Measurements from ENCODE around the gene SIN3A. TPM values are rescaled to one million over a fixed set of nuclear protein-coding genes. Genes with fewer than 3 reads are reported as not detected.

Gene SIN3A
- total and polyA plus RNA-seq, 2 experiments from 2014 or later = 24.3 to 73.0 TPM

DNA sequence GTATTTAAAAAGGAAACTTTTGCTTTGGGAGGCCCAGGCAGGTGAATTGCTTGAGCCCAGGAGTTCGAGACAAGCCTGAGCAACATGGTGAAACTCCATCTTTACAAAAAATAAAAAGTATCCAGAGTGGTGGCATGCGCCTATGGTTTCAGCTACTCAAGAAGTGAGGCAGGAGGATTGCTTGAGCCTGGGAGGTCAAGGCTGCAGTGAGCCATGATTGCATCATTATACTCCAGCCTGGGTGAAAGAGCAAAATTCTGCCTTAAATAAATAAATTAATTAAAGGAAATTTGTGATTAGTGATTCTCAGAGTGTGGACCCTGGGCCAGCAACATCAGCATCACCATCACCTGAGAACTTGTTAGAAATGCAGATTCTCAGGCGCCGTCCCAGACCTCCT, 125.6 kb downstream of the SIN3A start (continued):
- TF ChIP-seq, protein P1, sequence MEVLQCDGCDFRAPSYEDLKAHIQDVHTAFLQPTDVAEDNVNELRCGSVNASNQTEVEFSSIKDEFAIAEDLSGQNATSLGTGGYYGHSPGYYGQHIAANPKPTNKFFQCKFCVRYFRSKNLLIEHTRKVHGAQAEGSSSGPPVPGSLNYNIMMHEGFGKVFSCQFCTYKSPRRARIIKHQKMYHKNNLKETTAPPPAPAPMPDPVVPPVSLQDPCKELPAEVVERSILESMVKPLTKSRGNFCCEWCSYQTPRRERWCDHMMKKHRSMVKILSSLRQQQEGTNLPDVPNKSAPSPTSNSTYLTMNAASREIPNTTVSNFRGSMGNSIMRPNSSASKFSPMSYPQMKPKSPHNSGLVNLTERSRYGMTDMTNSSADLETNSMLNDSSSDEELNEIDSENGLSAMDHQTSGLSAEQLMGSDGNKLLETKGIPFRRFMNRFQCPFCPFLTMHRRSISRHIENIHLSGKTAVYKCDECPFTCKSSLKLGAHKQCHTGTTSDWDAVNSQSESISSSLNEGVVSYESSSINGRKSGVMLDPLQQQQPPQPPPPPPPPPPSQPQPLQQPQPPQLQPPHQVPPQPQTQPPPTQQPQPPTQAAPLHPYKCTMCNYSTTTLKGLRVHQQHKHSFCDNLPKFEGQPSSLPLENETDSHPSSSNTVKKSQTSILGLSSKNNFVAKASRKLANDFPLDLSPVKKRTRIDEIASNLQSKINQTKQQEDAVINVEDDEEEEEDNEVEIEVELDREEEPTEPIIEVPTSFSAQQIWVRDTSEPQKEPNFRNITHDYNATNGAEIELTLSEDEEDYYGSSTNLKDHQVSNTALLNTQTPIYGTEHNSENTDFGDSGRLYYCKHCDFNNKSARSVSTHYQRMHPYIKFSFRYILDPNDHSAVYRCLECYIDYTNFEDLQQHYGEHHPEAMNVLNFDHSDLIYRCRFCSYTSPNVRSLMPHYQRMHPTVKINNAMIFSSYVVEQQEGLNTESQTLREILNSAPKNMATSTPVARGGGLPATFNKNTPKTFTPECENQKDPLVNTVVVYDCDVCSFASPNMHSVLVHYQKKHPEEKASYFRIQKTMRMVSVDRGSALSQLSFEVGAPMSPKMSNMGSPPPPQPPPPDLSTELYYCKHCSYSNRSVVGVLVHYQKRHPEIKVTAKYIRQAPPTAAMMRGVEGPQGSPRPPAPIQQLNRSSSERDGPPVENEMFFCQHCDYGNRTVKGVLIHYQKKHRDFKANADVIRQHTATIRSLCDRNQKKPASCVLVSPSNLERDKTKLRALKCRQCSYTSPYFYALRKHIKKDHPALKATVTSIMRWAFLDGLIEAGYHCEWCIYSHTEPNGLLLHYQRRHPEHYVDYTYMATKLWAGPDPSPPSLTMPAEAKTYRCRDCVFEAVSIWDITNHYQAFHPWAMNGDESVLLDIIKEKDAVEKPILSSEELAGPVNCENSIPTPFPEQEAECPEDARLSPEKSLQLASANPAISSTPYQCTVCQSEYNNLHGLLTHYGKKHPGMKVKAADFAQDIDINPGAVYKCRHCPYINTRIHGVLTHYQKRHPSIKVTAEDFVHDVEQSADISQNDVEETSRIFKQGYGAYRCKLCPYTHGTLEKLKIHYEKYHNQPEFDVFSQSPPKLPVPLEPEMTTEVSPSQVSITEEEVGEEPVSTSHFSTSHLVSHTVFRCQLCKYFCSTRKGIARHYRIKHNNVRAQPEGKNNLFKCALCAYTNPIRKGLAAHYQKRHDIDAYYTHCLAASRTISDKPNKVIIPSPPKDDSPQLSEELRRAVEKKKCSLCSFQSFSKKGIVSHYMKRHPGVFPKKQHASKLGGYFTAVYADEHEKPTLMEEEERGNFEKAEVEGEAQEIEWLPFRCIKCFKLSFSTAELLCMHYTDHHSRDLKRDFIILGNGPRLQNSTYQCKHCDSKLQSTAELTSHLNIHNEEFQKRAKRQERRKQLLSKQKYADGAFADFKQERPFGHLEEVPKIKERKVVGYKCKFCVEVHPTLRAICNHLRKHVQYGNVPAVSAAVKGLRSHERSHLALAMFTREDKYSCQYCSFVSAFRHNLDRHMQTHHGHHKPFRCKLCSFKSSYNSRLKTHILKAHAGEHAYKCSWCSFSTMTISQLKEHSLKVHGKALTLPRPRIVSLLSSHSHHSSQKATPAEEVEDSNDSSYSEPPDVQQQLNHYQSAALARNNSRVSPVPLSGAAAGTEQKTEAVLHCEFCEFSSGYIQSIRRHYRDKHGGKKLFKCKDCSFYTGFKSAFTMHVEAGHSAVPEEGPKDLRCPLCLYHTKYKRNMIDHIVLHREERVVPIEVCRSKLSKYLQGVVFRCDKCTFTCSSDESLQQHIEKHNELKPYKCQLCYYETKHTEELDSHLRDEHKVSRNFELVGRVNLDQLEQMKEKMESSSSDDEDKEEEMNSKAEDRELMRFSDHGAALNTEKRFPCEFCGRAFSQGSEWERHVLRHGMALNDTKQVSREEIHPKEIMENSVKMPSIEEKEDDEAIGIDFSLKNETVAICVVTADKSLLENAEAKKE (CRISPR knock-in tag; IDR thresholded peaks at IDR 0.05) = no peak
- TF ChIP-seq EZH2phosphoT487 (IDR thresholded peaks at IDR 0.05; ENCODE audit: unreplicated experiment) = no peak
- TF ChIP-seq JUNB (IDR thresholded peaks at IDR 0.05; ENCODE audit: unreplicated experiment) = no peak
- TF ChIP-seq EZH2 (IDR thresholded peaks at IDR 0.05; ENCODE audit: low read depth, unreplicated experiment) = no peak
- no peak for TF ChIP-seq ZNF114 (CRISPR knock-in tag; IDR thresholded peaks at IDR 0.05)
- no peak for TF ChIP-seq ZNF331 (CRISPR knock-in tag; IDR thresholded peaks at IDR 0.05; ENCODE audit: low read depth)
- TF ChIP-seq, protein P2, sequence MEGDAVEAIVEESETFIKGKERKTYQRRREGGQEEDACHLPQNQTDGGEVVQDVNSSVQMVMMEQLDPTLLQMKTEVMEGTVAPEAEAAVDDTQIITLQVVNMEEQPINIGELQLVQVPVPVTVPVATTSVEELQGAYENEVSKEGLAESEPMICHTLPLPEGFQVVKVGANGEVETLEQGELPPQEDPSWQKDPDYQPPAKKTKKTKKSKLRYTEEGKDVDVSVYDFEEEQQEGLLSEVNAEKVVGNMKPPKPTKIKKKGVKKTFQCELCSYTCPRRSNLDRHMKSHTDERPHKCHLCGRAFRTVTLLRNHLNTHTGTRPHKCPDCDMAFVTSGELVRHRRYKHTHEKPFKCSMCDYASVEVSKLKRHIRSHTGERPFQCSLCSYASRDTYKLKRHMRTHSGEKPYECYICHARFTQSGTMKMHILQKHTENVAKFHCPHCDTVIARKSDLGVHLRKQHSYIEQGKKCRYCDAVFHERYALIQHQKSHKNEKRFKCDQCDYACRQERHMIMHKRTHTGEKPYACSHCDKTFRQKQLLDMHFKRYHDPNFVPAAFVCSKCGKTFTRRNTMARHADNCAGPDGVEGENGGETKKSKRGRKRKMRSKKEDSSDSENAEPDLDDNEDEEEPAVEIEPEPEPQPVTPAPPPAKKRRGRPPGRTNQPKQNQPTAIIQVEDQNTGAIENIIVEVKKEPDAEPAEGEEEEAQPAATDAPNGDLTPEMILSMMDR (conservative IDR thresholded peaks at IDR 0.05; ENCODE audit: low read depth in 2 of 2) = no peak
- TF ChIP-seq POLR2AphosphoS5 (IDR thresholded peaks at IDR 0.05; ENCODE audit: low read depth) = no peak
- TF ChIP-seq, protein P3, sequence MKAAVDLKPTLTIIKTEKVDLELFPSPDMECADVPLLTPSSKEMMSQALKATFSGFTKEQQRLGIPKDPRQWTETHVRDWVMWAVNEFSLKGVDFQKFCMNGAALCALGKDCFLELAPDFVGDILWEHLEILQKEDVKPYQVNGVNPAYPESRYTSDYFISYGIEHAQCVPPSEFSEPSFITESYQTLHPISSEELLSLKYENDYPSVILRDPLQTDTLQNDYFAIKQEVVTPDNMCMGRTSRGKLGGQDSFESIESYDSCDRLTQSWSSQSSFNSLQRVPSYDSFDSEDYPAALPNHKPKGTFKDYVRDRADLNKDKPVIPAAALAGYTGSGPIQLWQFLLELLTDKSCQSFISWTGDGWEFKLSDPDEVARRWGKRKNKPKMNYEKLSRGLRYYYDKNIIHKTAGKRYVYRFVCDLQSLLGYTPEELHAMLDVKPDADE (IDR thresholded peaks at IDR 0.05) = no peak
- no peak for TF ChIP-seq NANOG (IDR thresholded peaks at IDR 0.05; ENCODE audit: borderline replicate concordance)

Measured in GM23338 (cell line).